Activated naive CD4-positive, alpha-beta T cell treated with Interleukin-2 at 50 U/mL for 16 hours (primary cell): ENCODE results near the gene AKAP17A.
A peak's percentile ranks its signal among the peaks of the same experiment; 100 is the strongest.
"Not testable (repeated sequence)": the region's sequence is repeated elsewhere in the genome, so short reads cannot be mapped to it uniquely, and the experiment has no call there.

Experiments
- DNase-seq: peaks from one replicate; pipeline ENCODE4 v3.0.0-alpha.2; 2020

AKAP17A gene, protein sequence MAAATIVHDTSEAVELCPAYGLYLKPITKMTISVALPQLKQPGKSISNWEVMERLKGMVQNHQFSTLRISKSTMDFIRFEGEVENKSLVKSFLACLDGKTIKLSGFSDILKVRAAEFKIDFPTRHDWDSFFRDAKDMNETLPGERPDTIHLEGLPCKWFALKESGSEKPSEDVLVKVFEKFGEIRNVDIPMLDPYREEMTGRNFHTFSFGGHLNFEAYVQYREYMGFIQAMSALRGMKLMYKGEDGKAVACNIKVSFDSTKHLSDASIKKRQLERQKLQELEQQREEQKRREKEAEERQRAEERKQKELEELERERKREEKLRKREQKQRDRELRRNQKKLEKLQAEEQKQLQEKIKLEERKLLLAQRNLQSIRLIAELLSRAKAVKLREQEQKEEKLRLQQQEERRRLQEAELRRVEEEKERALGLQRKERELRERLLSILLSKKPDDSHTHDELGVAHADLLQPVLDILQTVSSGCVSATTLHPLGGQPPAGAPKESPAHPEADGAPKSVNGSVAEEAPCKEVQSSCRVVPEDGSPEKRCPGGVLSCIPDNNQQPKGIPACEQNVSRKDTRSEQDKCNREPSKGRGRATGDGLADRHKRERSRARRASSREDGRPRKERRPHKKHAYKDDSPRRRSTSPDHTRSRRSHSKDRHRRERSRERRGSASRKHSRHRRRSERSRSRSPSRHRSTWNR

DNA sequence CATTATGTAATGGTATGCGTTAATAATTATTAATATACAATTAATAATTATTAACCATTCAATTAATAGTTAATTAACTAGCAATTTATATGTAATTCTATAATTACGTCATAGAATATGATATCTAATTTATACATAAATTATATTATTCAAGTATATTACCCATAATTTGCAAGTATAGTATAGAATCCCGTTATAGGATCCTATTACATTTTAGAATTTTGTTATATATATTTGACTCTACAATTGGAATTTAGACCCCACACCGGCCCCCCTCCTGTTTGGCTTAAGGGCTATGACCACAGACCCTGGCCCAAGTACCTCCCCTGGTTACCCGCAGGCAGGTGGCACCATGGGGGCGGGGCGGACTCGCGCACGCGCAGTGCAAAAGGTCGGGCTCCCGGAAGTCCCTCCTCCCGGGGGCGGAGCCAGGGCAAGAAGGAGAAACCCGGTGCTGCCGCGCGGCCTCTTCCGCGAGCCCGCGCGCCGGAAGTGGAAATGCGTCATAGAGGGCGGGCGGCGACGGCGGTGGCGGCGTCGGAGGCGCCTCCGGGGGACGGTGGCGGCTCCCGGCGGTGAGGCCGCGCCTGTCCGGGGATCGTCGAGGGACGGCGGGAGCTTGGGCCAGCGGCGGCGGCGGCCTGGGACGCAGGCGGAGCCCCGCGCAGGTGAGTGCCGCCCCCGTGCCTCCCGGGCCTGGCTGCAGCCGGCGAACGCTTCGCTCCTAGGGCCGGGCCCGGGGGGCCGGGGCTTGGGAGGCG, at the start of gene AKAP17A:
Gene AKAP17A (plus strand): TSS at position 503 of the 761 bp plus-strand sequence. CDS start 1,859 bp downstream, outside the sequence.
- DNase-seq: peak; percentile 99

DNA sequence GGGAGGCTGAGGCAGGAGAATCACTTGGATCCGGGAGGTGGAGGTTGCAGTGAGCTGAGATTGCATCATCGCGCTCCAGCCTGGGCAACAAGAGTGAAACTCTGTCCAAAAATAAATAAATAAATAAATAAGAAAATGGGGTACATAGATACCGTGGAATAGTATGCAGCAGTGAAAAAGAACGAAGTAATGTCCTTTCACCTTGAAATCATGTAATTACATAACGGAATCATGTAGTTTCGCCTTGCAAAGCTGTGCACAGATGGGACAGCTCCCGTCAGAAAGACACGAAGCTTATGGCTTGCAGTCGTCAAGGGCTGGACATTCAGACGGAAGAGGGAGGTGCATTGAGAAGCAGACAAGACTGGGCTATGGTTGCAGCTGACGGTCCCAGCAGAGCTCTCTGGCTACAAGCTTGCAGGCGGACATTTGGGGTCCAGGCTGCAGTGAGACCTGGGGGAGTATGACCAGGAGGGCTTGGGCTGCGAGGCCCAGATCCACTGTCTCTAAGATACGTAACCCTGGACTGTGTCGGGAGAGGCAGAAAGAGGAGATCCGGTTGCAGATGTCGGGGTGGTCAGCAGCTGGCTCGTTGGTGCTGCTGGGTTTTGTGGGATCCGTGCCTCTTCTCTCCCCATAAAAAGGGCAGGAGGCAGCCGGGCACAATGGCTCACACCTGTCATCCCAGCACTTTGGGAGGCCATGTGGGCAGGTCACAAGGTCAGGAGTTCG, 48.2 kb upstream of the AKAP17A start:
- no peak for DNase-seq

DNA sequence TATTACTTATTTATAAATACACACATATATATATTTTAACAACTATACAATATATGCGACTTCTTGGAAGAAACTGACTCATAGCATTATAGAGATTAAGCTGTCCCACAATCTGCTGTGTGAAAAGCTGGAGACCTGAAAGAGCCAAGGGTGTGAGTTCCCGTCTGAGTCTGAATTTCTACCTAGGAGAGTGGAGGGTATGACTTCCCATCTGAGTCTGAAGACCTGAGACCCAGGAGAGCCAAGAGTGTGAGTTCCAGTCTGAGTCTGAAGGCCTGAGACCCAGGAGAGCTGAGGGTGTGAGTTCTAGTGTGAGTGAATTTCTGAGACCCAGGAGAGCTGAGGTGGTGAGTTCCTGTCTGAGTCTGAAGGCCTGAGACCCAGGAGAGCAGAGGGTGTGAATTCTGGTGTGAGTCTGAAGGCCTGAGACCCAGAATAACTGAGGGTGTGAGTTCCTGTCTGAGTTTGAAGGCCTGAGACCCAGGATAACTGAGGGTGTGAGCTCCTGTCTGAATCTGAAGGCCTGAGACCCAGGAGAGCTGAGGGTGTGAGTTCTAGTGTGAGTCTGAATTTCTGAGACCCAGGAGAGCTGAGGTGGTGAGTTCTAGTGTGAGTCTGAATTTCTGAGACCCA, 45.5 kb upstream of the AKAP17A start:
- no peak for DNase-seq

DNA sequence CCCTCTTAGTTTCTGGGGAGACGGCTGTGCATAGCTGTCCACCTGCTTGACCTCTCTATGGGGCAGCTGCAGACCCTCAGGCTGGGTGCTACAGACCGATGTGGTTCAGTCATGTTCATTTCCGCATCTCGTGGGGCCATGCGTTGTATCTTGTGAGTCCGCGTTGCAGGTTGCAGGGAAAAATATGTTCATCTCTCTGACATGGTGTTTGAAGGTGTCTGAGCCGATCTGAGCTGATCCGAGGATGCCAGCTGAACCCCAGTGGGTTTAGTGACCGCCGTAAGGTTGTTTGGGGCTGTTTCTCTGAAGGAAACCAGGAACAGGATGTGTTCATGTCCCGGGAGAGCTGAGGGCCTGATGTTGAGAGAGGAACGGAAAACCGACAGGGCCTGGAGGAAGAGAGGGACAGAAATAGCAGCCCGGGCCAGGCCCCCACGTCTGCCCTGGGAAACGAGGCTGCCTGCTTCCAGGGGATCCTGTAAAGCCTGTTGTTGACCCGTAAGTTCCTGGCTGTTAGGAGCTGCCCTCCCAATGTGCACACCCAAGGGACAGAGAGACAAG, 44.6 kb upstream of the AKAP17A start:
- DNase-seq: no peak

DNA sequence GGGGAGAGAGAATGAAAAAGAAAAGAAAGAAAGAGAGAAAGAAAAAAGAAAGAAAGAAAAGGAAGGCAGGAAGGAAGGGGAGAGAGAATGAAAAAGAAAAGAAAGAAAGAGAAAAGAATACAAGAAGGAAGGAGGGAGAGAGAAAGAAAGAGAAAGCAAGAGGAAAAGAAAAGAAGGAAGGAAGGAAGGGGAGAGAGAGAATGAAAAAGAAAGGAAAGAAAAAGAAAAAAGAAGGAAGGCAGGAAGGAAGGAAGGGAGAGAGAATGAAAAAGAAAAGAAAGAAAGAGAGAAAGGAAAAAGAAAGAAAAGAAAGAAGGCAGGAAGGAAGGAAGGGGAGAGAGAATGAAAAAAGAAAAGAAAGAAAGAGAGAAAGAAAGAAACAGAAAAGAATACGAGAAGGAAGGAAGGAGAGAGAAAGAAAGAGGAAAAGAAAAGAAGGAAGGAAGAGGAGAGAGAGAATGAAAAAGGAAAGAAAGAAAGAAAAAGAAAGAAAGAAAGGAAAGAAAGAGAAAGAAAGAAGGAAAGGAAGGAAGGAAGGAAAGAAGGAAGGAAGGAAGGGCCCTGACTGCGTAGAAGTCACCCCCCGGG, 39.4 kb upstream of the AKAP17A start:
- no peak for DNase-seq

DNA sequence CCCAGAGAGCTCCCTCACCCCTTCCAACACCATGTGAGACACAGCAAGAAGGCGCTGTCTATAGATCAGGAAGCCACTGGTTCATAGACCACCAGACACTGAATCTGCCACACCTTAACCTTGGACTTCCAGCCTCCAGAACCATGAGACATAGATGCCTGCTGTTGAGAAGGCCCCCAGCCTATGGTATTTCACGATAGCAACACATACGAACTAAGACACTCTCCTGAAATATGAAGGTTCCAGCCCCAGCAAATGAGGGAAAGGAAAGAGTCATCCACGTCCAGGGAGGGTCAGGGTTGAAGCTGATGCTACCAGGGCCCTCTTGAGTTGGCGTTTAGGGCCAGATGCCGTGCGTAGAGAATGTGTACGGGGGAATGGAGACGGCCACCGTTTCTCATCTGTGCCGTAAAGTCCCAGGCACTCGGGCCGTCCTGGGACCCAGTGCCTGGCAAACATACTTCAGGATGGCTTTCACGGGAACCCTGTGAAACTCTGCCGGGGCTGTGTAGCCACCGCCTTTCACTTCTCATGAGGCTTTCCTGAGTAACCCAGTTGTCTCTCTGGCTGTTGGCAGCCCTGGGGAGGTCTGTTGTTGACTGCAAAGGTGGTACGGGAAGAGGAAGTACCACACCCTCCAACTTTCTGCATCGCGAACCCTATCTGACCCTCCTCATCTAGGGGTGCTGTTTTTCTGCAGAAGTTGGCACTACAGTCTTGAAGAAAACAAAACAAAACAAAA, 36.8 kb upstream of the AKAP17A start:
- peak; percentile 42 for DNase-seq

DNA sequence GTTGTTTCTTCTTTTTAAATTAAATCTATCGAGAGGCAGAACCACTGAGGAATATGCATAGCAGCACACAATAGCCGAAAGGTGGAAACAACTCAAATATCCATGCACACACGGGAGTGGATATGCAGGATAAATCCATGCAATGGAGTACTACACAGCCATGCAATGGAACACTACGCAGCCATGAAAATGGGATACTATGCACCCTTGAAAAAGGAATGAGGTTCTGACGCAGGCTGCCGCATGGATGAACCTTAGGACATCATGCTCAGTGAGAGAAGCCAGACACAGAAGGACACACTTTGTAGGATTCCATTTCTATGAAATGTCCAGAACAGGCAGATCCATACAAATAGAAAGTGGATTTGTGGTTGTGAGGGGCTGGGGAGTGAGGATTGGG, 36.0 kb upstream of the AKAP17A start:
- no peak for DNase-seq

DNA sequence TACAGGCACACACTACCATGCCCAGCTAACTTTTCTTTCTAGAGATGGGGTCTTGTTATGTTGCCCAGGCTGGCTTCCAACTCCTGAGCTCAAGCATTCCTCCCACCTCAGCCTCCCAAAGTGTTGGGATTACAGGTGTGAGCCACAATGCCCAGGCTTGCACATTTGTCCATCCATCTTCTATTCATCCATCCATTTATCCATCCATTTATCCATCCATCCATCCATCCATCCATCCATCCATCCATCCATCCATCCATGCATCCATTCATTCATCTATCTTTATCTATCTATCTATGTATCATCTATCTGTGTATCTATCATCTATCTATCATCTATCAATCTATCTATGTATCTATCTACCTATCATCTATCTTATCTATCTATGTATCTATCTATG, 34.0 kb upstream of the AKAP17A start:
- not testable (repeated sequence) for DNase-seq

DNA sequence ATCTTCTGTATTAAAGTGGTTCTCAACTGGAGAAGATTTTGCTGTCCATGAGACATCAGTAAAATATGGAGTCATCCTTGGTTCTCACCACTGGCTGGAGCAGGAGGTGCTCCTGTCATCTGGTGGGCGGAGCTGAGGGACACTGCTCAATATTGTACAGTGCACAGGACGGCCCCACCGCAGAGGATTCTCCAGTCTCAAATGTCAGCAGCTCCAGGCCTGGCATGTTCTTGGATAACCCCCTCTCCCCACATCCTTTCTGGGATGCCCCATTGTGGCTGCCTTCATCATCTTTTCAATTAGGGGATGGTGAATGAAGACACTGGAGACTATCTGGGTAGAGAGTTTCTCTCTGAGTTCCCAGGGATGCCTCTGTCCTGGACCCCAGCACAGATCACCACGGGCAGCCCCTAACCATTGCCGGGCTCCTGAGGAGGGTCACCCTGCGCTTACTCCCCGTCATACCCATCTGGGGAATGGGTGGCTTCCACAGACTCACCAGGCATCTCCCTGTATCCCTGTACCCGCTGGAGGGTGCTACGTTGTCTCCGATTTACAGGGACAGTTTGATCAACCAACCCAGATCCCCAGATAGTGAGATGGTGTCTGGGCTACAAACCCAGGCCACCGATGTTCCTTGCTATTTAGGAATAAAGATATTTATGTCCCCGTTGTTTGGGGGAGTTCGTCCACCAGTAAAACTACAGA, 32.5 kb upstream of the AKAP17A start:
- DNase-seq: no peak

DNA sequence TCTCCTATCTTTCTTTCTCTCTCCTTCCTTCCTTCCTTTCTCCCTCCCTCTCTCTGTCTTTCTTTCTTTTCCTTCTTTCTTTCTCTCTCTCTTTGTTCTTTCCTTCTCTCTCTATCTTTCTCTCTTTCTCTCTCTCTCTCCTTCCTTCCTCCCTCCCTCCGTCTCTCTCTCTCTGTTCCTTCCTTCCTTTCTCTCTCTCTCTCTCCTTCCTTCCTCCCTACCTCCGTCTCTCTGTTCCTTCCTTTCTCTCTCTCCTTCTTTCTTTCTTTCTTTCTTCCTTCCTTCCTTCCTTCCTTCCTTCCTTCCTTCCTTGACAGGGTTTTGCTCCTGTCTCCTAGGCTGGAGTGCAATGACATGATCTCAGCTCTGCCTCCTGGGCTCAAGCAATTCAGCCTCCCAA, 30.2 kb upstream of the AKAP17A start:
- no peak for DNase-seq

DNA sequence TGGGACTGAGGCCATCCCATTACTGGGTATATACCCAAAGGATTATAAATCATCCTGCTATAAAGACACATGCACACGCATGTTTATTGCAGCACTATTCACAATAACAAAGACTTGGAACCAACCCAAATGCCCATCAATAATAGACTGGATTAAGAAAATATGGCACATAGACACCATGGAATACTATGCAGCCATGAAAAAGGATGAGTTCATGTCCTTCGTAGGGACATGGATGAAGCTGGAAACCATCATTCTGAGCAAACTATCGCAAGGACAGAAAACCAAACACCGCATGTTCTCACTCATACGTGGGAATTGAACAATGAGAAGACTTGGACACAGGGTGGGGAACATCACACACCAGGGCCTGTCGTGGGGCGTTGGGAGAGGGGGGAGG, 27.3 kb upstream of the AKAP17A start:
- not testable (repeated sequence) for DNase-seq

DNA sequence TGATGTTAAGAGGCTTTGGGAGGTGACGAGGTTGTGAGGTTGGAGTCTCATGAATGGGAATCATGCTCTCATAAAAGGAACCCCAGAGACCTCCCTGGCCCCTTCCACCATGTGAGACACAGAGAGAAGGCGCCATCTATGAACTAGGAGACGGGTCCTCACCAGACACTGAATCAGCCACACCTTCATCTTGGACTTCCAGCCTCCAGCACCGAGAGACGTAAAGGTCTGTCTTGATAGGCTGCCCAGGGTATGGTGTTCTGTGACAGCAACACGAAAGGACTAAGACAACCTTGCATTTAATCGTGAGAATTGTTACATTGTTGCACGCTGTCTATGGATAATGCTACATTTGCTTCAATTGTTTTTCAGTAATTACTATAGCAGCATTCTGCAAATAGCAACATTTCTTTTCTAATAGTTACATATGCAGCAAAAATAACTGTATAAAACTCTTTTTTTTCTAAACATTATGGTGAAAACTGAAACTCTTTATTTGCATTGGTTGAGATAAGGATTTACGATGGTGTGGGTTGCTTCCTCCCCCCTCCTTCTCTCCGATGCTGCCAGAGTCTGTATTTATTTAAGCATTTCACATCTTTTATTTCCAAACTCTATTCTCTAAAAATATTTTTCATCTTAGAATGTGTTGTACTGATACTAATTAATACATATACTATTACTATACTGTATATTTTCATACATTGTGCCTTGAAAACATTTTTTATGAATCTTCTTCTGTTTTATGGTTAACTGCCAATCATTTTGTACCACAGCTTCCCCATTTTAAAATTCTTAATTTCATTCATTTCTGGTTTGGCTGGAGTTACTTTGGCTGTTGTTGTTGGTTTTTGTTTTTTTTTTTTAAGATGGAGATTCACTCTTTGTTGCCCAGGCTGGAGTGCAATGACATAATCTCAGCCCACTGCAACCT, 26.4 kb upstream of the AKAP17A start:
- DNase-seq: no peak

DNA sequence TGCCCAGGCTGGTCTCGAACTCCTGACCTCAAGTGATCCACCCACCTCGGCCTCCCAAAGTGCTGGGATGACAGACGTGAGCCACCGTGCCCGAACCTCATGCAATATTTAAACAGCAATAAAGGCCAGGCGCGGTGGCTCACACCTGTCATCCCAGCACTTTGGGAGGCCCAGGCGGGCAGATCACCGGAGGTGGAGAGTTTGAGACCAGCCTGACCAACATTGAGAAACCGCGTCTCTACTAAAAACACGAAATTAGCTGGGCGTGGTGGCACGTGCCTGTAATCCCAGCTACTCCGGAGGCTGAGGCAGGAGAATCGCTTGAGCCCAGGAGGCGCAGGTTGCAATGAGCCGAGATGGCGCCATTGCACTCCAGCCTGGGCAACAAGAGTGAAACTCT, 17.2 kb upstream of the AKAP17A start:
- DNase-seq: not testable (repeated sequence)

DNA sequence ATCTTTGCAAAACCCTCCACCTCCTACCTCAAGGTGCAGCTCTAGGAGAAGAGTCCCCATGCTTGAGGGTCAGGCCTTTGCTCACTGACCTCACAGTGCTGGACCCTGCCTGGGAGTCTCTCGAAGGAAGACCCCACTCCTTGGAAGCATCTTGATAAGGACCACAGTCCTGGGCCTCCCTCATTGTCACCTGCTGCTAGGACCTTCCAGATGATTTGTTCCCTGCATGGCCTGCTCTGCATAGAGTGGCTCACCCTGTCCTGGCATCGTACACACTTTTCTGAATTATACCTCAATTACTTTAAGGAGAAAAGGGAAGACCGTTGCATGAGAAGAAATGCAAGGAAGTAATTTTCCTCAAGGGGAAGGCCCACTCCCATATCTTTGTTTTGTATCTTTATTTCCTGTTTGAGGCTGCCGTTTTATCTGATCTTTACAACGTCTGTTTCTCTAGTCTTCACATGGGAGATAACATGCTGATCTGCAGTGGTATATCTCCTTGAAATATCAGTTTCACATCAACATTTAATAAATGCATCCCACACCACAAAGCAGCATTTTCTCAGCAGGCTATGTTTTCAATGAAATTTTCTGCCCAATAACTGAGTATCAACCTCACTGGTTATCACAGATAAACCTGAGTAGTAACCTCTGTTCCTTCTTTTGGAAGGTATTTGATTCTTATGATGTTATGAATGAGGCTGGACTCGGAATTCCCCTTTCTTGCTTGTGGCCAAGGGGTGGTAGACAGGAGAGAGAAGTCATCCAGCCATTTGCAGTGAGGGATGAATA, 15.0 kb upstream of the AKAP17A start:
- no peak for DNase-seq

DNA sequence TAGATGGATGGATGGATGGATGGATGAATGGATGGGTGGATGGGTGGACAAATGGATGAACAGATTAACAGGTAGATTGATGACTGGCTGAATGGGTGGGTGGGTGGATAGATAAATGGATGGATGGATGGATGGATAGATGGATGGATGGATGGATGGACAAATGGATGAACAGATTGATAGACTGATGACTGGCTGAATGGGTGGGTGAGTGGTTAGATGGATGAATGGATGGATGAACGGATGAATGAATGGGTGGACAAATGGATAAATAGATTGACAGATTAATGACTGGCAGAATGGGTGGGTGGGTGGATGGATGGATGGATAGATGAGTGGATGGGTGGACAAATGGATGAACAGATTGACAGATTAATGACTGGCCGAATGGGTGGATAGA, 13.6 kb upstream of the AKAP17A start:
- DNase-seq: no peak

DNA sequence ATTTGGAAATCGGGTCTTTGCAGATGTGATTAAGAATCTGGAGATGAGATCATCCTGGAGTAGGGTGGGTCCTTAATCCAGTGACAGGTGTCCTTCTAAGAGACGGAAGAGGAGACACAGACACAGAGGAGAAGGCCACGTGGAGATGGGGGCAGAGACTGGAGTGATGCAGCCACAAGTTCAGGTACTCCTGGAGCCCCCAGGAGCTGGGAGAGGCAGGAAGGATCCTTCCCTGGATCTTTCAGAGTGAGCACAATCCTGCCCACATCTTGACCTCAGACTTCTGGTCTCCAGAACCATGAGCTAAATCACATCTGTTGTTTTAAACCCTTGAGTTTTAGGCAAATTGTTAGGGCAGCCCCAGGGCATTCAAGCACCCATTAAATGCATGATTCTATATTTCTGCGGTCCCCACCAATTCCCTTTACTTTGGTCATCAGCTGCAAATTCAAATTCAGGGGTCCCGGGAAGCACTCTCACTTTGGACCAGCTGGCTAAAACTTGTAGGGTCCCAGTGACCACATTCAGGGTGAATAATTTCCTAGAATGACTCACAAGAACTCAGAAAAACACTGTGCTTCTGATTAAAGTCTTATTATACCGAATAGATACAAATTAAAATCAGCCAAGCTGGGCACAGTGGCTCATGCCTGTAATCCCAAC, 12.8 kb upstream of the AKAP17A start:
- DNase-seq: no peak

DNA sequence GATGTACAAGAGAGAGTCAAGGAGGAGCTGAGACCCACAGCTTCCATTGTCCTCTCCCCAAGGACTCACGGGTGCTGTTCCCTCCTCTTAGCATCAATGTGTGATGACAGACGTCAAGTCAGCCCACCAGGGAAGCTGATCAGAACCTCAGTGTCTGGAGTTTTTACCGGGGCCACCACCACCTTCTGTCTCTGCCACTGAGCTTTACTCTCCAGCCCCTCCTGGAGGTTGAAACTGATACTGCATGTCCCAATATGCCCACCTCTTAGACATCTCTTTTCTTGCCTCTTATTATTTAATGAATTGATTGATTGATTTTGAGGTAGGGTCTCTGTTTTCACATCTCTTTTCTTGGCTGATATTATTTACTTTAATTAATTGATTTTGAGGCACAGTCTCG, 10.3 kb upstream of the AKAP17A start:
- DNase-seq: peak; percentile 78
